GM12875 (cell line): ENCODE results near the gene NLRC5.

Experiments
- H3K4me3 ChIP-seq: one replicate; pipeline ENCODE4 v1.5.1; 2011; ENCODE audit warnings: low read depth, low read length, control low read depth
- CTCF ChIP-seq: IDR thresholded peaks from 2 replicates; pipeline ENCODE4 v1.5.1; 2011; ENCODE audit warnings: low read depth, mild to moderate bottlenecking, control low read depth, inconsistent platforms, low read length, moderate library complexity, borderline replicate concordance; ENCODE audit not compliant: insufficient read depth

The NLRC5 gene

GRCh38 chr16:57082664-57083063, 93.3 kb downstream of the NLRC5 start:
- no peak for TF ChIP-seq CTCF
- no peak overlapping the region for H3K4me3 ChIP-seq

- TF ChIP-seq CTCF: no peak
- no peak overlapping the region for H3K4me3 ChIP-seq
Measured at GRCh38 chr16:57083485-57084126, 94.2 kb downstream of the NLRC5 start.

GRCh38 chr16:57084257-57084770, 95.0 kb downstream of the NLRC5 start:
- no peak overlapping the region for H3K4me3 ChIP-seq
- TF ChIP-seq CTCF: peak; percentile 98

- H3K4me3 ChIP-seq: no peak overlapping the region
- no peak for TF ChIP-seq CTCF
Measured at GRCh38 chr16:57084996-57085395, 95.6 kb downstream of the NLRC5 start.

GRCh38 chr16:57087003-57087402, 97.6 kb downstream of the NLRC5 start:
- H3K4me3 ChIP-seq: no peak overlapping the region
- no peak for TF ChIP-seq CTCF

GRCh38 chr16:57089406-57089805, 100.0 kb downstream of the NLRC5 start:
- no peak for TF ChIP-seq CTCF

GRCh38 chr16:57091200-57091974, 102.0 kb downstream of the NLRC5 start:
- H3K4me3 ChIP-seq: no peak overlapping the region
- no peak for TF ChIP-seq CTCF

More at GRCh38 chr16:57089406-57089805, 100.0 kb downstream of the NLRC5 start:
- H3K4me3 ChIP-seq: no peak overlapping the region
